Ishikawa (cell line): ENCODE data around the gene PRG2.

Experiments
- CEBPB ChIP-seq: IDR thresholded peaks from 2 replicates; pipeline ENCODE4 v1.6.1; 2012
- CREB1 ChIP-seq: IDR thresholded peaks from 2 replicates; pipeline ENCODE4 v1.6.1; 2012; ENCODE audit warnings: low read depth
- EGR1 ChIP-seq: IDR thresholded peaks from 2 replicates; pipeline ENCODE4 v1.6.1; 2012
- EP300 ChIP-seq: IDR thresholded peaks from 2 replicates; pipeline ENCODE4 v1.6.1; 2012; ENCODE audit warnings: borderline replicate concordance
- FOXM1 ChIP-seq: IDR thresholded peaks from 2 replicates; pipeline ENCODE4 v1.6.1; 2012; ENCODE audit warnings: low read depth, borderline replicate concordance
- NFIC ChIP-seq: IDR thresholded peaks from 2 replicates; pipeline ENCODE4 v1.6.1; 2012
- RAD21 ChIP-seq: IDR thresholded peaks from 2 replicates; pipeline ENCODE4 v1.6.1; 2012; ENCODE audit warnings: low read depth
- TAF1 ChIP-seq: IDR thresholded peaks from 2 replicates; pipeline ENCODE4 v1.6.1; 2012; ENCODE audit warnings: low read depth, mild to moderate bottlenecking
- TCF12 ChIP-seq: IDR thresholded peaks from 2 replicates; pipeline ENCODE4 v1.6.1; 2012; ENCODE audit warnings: low read depth
- TEAD4 ChIP-seq: IDR thresholded peaks from 2 replicates; pipeline ENCODE4 v1.6.1; 2012
- YY1 ChIP-seq: IDR thresholded peaks from 2 replicates; pipeline ENCODE4 v1.6.1; 2012; ENCODE audit warnings: low read depth
- ZBTB7A ChIP-seq: IDR thresholded peaks from 2 replicates; pipeline ENCODE4 v1.6.1; 2012; ENCODE audit warnings: low read depth
- TF ChIP-seq, protein P1 (sequence below): IDR thresholded peaks from 2 replicates; pipeline ENCODE4 v1.6.1; 2012
- TF ChIP-seq, protein P2 (sequence below): IDR thresholded peaks from 2 replicates; pipeline ENCODE4 v1.6.1; 2012
- TF ChIP-seq, protein P3 (sequence below): IDR thresholded peaks from 2 replicates; pipeline ENCODE4 v1.6.1; 2012; ENCODE audit warnings: low read depth, mild to moderate bottlenecking

Gene PRG2

DNA sequence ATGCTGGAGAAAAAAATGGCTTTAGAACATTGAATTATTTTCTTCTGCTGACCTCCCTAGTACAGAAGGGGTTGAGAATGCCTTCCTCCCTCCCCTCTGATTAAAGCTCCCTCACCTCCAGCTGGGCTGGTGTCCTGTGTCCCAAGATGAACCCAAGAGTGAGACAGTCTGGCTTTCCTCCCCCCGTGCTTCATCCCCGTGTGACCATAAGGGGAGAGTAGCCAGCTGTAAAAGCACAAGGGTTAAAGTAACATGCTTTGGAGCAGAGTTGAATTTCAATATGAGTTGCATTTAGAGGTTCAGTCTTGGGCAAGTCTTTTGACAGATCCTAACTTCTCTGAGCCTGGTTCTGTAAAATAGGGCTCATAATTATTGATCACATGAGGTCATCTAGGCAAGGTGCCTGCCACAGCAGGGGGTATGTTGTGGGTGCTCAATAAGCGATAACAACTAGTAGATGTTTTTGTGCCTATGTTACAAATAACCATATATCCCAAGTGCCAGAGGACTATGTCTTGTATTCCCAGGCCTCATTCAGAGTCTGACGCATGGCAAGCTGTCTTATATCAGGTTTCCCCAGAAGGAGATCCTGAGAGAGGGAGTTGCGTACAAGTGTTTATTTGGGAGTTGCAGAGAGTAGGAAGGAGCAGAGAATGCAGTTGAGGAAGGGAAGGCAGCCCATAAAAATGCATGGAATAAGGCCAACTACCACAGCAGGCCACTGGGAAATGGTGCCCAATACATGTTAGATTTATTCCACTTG lies 4.1 kb downstream of the PRG2 start:
- no peak for TF ChIP-seq YY1
- TF ChIP-seq EGR1 = no peak
- no peak for TF ChIP-seq CEBPB
- TF ChIP-seq ZBTB7A = no peak
- TF ChIP-seq, protein P1, sequence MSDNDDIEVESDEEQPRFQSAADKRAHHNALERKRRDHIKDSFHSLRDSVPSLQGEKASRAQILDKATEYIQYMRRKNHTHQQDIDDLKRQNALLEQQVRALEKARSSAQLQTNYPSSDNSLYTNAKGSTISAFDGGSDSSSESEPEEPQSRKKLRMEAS = no peak
- TF ChIP-seq, protein P2, sequence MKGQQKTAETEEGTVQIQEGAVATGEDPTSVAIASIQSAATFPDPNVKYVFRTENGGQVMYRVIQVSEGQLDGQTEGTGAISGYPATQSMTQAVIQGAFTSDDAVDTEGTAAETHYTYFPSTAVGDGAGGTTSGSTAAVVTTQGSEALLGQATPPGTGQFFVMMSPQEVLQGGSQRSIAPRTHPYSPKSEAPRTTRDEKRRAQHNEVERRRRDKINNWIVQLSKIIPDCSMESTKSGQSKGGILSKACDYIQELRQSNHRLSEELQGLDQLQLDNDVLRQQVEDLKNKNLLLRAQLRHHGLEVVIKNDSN = no peak
- TF ChIP-seq FOXM1 = no peak
- no peak for TF ChIP-seq RAD21
- no peak for TF ChIP-seq TAF1
- no peak for TF ChIP-seq TCF12
- TF ChIP-seq TEAD4 = no peak
- no peak for TF ChIP-seq NFIC
- TF ChIP-seq, protein P3, sequence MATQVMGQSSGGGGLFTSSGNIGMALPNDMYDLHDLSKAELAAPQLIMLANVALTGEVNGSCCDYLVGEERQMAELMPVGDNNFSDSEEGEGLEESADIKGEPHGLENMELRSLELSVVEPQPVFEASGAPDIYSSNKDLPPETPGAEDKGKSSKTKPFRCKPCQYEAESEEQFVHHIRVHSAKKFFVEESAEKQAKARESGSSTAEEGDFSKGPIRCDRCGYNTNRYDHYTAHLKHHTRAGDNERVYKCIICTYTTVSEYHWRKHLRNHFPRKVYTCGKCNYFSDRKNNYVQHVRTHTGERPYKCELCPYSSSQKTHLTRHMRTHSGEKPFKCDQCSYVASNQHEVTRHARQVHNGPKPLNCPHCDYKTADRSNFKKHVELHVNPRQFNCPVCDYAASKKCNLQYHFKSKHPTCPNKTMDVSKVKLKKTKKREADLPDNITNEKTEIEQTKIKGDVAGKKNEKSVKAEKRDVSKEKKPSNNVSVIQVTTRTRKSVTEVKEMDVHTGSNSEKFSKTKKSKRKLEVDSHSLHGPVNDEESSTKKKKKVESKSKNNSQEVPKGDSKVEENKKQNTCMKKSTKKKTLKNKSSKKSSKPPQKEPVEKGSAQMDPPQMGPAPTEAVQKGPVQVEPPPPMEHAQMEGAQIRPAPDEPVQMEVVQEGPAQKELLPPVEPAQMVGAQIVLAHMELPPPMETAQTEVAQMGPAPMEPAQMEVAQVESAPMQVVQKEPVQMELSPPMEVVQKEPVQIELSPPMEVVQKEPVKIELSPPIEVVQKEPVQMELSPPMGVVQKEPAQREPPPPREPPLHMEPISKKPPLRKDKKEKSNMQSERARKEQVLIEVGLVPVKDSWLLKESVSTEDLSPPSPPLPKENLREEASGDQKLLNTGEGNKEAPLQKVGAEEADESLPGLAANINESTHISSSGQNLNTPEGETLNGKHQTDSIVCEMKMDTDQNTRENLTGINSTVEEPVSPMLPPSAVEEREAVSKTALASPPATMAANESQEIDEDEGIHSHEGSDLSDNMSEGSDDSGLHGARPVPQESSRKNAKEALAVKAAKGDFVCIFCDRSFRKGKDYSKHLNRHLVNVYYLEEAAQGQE = no peak
- no peak for TF ChIP-seq CREB1
- TF ChIP-seq EP300 = no peak

DNA sequence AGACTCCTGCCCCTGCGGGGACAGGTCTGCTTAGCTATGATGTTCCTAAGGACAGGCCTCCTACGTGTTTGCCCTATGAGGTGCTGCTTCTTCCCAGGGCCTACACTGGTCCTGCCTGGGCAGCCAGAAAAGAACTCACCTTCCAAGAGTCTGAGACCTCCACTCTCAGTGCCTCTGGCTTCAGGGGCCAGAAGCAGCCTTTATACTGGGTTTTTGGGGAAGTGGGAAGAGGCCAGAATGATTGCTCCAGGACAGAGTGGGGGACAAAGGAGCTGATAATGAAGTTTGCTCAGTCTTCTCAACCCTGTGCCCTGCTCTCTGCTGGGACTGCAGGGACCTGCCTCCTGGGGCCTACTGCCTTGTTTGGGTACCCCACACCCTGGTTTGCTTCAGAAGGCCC lies 9.5 kb downstream of the PRG2 start, which contains the start of gene PRG3:
Gene PRG3, minus strand, starts transcription at position 176 of the 400 bp plus-strand sequence. CDS start 442 bp downstream, outside the sequence.
- TF ChIP-seq RAD21 (no peak), EGR1 (no peak), NFIC (no peak), YY1 (no peak), CREB1 (no peak), FOXM1 (no peak), EP300 (no peak), ZBTB7A (no peak), TEAD4 (no peak), CEBPB (no peak), TCF12 (no peak), TAF1 (no peak)
- TF ChIP-seq, protein P3 = no peak
- TF ChIP-seq, protein P1 = no peak
- TF ChIP-seq, protein P2 = no peak

DNA sequence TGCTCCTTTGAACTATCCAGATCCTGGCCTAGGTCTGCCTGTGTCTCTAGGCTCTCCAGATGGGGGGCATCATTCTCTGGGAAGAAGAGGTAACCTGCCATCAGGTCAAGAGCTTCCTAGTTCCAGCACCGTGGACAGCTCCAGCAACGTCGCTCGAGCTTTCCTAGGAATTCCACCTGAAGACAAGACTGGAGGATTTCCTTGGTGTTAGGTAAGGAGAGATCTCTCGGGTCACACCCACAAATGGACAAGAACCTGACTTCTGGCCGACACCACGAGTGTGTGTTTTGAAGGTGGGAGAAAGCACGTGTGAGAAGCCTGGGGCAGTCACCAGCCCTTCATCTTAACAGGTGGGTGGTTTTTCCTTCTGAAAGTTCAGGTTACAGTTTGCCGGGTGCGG lies 10.7 kb downstream of the PRG2 start:
- TF ChIP-seq, protein P3 = peak; percentile 95
- TF ChIP-seq YY1 = no peak
- peak; percentile 73 for TF ChIP-seq TEAD4

DNA sequence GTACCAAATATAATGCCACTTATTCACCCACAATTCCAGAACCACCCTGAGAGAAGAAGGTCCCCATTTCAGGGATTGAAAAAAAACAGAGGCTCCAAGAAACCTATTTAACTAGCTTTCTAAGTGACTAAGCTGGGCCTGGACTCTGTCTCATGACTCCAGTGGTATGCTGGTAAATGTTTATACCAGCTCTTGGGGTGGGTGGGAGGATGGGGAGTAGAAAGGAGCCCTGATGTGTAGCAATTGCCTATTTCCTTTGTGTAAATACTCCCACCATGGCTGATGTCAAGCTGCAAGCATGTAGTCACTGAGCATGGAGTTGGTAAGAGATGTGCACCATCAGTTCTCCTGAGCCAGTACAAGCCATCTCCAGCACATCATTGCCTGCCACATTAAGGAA lies 12.3 kb downstream of the PRG2 start:
- TF ChIP-seq TAF1 (no peak), TEAD4 (no peak), YY1 (no peak), CREB1 (no peak), NFIC (no peak), RAD21 (no peak), ZBTB7A (no peak), EGR1 (no peak), CEBPB (no peak), FOXM1 (no peak), EP300 (no peak), TCF12 (no peak)
- TF ChIP-seq, protein P1 = no peak
- TF ChIP-seq, protein P2 = no peak
- TF ChIP-seq, protein P3 = no peak
